HG03520 (cell line): ENCODE measurements around the gene IGF2BP2.

Experiments used
- ATAC-seq: cut with Tn5 transposase; IDR thresholded peaks from one replicate; pipeline ENCODE4 v1.9.1; 2021; ENCODE audit warnings: mild to moderate bottlenecking, moderate library complexity; ENCODE audit not compliant: unreplicated experiment

The IGF2BP2 gene

DNA sequence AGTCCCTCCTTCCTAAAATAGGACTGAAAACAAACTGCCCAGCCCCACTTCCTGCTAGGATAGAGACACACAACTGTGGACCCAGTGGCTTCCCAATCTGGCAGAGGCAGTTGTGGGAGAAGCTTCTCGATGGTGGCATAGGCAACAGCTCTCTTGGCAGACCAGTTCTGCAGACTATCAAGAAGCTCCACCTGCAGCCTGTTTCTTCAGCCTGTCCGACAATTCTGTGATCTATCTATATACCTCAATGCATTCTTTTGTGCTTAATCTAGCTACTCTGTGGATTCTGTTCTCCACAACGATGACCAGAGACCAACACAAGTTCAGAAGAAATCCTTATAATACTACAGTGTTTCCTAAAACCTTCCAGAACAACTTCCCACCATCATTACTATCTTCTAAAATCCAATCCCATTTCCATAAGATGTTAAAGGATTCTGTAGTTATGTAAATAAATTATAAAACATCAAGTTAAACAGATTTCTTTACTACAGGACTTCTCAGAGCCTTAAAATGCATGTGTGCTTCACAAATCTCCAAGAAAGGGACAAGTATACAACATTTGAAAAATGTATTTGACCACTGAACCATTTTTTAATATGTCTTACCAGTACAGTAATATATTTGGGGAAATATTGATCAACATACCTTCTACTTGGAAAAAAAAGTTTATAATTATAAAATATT, 57.7 kb downstream of the IGF2BP2 start:
- ATAC-seq = no peak

DNA sequence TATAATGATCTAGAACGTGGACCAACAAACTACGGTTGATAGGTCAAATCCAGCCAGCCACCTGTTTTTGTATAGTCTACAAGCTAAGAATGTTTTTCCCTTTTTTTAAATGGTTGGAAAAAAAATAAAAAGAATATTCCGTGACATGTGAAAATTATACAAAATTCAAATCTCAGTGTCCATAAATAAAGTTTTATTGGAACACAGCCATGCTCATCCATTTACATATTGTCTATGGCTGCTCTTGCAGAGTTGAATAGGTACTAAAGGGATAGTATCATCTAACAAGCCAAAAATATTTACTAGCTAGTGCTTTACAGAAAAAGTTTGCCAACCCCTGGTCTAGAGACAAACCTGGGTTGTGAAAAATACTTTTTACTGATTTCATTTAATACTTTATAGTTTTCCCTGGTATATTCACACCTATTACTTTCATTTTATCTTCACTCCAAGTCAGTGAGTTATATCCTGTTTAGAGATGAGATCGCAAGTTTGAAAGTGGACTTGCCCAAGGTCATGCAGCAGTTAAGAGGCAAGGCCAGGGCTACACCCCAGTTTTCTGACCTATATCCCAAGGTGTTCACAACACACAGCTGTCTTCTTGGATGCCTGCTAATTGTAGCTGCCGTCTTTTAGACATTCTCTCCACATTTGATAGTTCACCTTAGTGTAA, 58.4 kb downstream of the IGF2BP2 start:
- no peak for ATAC-seq

DNA sequence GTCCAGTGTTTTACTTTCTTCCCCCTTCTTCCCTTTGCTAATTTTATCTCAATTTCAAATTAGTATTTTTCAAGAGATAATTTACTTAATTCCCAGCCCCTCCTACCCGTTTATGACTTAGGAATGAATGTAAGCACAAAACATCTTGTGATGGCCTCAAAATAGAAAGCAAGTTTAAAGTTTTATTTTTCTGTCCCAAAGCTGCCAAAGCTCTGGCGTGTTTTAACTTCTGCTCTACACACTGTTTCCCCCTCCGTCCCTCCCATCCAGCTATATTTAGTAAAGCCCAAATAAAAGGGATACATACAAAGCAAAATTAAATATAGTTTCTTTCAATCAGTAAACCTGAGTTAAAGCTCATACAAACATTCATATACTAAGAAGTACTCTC, 59.9 kb downstream of the IGF2BP2 start:
- ATAC-seq = no peak

DNA sequence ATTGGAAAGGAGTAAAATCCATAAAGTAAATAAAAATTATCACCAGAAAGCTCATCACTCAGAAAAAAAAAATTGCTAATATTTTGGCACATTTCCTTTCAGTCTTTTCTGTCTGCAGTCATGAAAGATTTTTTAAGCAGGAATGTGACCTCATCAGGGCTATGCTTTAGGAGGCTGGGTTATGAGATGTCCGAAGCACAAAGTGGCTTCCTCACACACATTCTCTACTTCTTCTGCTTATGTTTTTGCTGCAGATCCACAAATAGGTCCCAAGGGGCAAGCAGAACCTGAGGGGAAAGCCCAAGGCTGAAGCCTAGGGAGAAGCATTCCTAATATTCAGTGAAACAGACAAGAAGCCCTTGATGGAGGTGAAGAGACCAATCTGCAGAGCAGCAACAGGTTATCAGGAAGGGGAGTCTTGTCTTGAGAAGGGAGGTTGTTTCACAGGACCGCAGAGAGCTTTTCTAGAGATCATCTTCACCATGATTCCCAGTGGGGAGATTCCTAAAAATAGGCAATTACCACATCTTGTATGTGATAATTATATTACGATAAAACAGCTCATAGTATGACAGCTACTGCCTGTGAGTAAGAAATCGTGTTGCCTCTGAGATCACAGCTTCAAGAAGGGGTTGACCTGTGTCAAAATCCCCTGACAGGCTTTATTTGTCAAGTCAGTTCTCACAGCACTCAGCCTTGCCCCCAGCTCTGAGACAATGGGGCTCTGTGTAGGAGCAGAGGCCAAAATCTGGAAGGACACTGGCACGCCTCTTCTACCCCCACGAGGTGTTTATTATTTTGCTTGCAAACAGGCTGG, 60.5 kb downstream of the IGF2BP2 start:
- no peak for ATAC-seq

DNA sequence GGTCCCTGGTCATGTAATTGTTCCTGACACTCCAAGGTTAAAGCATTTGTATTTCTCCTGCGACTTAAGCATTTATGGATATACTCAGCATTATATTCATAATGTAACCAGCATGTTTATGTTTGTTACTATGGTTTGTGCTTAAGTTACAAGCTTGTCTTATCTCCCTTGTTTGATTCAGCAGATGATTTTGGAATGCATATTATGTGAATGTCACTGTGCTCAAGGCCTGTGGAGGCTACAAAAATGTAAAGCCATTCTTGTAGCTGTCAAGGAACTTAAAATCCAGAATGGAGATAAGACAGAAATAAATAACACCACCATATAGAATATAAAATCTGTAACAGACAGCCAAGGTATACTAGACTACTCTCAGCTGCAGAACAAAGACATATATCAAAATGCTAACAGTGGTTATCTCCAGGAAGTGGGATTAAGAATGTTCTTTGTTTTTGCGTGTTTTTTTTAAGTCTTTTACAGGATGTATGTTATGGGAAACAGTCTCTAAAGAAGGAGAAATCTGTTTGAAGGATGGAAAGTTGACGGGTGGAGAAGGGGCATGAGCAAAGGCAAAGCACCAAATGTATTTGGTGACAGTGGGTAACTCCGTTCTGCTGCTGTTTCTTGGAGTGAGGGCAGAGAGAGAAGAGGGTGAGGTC, 61.4 kb downstream of the IGF2BP2 start:
- no peak for ATAC-seq

DNA sequence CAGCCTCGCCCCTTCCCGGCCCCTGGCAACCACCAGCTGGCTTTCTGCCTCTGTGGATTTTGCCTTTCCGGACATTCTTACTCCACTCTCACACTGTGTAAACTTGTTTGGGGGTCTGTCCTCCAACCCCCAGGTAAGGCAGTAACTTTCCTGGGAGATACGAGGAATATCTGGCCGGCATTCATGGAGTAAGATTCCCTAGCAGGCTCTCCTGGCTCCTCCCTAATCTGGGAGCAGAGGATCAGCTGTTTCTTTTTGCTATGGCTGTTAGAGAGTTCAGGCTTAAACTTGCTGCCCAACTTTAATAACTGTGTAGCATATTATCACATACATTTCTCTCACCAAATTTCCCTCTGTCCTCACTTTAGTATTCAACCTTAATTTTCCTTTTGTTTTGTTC, 64.3 kb downstream of the IGF2BP2 start:
- ATAC-seq = no peak

DNA sequence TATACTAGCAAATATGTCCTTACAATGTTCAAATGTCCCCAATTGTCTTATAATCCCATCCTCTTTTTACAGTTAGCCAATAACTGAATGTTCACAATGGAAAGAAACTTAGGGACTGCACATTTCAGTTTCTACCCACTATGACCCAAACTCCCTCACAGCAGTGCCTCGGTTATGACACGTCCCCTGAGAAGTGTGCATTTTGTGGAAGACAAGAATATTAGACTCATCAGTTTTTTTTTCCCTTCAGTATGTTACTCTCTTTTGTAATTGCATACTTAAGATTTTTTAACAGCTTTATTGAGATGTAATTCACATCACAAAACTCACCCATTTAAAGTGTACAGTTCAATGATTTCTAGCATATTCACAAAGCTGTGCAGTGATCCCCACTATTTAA, 64.8 kb downstream of the IGF2BP2 start:
- ATAC-seq = no peak

DNA sequence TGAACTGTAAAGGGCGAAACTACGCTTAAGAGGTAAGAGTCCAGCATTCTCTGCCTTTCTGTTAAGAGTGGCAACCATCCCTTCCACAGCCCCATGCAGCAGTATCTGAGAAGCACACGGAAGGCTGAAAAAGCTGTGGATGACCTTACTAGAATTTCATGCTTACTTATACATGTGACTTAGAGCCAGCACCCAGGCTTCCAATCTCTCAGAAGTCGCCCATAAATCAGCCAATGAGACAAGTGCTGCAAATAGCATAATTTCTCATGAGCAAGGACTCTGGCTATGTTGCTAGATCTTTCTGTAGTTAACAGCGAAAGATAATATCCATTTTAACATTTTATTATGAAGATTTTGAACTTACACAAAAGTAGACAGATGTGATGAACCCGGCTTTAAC, 65.3 kb downstream of the IGF2BP2 start:
- no peak for ATAC-seq

DNA sequence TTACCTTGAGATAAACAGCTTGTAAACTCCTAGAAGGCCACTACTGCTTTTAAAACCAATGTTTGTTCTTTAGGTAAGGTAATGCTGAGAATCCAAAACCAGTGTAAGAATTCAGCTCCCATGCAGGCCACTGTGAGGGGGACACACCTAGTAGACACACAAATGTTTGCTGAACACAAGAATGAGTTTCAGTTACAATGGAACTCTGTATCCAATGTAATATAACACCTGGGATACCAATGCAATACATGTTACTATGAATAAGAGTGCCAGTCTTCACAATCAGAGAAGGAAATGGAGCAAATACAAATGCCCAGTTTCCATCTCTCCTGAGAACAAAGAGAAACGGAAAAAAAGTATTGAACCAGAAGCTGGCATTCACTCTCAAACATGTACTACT, 65.9 kb downstream of the IGF2BP2 start:
- ATAC-seq = no peak

DNA sequence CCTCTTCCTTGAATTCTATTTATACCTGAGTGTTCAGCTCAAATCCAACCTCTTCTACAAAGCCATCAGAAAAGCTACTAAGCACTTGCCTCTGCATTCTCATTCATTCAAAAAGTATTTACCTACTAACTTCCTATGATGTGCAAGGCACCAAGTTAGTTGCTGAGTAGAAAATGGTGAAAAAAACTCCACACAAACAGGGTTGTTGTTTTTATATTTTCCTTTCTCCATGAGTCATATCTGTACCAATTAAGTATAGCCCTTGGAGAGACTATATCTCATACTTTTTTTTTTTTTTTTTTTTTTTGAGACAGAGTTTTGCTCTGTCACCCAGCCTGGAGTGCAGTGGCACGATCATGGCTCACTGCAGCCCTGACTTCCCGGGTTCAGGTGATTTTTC, 67.7 kb downstream of the IGF2BP2 start:
- ATAC-seq = no peak

DNA sequence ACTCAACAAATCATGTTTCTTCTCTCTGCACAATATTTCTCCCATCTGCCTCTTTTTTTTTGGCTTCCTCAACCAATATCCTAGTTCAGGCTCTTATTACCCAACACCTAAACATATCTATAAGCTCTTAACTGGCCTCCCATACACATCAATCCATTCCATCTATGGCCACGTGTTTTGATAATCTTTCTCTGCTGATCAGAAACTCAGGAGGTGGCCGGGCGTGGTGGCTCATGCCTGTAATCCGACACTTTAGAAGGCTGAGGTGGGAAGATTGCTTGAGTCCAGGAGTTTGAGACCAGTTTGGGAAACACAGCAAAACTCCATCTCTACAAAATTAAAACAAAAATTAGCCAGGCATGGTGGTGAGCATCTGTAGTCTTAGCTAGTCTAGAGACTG, 68.4 kb downstream of the IGF2BP2 start:
- ATAC-seq = no peak

DNA sequence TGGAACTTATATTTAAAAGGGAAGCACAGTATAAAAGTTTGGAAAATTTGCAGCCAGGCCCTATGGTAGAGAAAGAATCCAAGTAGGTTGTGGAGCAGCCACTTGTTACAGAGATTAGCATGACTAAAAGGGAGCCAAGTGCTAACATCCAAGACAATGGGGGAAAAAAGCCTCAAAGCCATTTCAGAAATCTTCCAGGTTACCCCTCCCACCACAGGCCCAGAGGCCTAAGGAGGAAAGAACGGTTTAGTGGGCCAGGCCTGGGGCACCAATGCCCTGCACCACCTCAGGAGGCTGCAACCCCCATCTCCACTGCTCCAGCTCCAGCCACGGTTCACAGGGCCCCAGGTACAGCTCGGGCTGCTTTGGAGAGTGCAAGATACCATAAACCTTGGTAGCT, 69.9 kb downstream of the IGF2BP2 start:
- ATAC-seq = no peak

DNA sequence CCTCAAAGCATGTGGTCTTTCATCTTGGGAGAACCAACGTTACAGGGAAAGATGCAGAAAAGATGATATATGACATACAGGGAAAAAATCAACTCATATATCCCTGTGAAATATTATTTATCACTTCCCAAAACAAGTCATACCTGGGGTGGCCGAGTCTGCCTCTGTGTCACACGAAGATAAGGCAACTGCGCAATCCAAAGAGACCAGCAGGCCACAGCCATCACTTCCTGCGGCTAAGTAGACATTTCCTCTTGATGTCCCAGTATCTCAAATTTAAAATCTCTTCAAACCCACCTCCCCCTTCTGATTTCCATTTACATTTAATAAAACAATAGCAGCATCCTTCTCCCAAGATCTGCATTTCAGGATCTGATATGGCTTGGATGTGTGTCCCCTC, 71.5 kb downstream of the IGF2BP2 start:
- ATAC-seq = no peak

DNA sequence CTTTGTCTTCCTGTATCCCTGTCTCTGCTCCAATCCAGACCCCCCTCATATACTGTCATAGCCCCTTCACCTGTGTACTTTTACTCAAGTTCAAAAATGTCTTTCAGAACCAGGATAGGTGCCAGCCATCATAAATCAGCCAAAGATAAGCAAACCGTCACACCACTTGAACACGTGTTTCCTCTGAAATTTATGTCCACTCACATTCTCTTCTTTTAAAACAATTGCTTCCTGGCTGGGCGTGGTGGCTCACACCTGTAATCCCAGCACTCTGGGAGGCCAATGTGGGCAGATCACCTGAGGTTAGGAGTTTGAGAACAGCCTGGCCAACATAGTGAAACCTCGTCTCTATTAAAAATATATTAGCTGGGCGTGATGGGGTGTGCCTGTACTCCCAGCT, 74.1 kb downstream of the IGF2BP2 start:
- no peak for ATAC-seq

DNA sequence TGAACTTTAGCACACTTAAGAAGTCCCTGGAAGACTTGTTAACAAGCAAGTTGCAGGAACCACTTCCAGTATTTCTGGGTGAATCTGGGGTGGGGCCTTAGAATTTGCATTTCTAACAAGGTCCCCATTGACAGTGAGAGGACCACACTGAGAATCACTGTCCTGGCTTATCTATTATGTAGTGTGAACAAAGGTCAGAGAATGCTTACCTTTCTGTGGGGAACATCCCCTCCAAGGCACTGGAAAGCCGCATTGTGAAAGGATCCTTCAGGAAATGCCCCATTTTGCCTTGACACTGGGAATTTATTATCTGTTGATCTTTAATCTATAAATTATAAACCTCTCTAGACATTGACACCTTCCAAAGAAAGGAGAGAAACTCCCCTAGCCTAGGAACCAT, 74.8 kb downstream of the IGF2BP2 start:
- ATAC-seq = no peak

DNA sequence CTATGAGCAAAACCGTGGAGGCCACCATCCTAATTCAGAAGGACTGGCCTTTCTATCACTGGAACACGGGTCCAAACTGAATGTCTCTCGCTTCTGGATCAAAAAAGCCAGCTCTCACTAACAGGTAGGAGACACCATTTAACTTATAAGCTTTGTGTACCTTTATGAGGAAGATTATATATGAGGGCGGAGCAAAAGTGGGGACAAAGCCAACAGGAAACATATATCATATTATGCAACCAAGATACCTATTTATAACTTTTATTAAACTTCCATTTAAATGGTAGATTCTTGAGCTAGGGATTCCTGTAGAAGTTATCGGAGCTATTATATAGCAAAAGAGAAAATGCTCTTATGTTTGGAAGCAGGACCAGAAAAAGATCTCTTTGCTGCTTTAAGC, 78.4 kb downstream of the IGF2BP2 start:
- ATAC-seq = no peak

DNA sequence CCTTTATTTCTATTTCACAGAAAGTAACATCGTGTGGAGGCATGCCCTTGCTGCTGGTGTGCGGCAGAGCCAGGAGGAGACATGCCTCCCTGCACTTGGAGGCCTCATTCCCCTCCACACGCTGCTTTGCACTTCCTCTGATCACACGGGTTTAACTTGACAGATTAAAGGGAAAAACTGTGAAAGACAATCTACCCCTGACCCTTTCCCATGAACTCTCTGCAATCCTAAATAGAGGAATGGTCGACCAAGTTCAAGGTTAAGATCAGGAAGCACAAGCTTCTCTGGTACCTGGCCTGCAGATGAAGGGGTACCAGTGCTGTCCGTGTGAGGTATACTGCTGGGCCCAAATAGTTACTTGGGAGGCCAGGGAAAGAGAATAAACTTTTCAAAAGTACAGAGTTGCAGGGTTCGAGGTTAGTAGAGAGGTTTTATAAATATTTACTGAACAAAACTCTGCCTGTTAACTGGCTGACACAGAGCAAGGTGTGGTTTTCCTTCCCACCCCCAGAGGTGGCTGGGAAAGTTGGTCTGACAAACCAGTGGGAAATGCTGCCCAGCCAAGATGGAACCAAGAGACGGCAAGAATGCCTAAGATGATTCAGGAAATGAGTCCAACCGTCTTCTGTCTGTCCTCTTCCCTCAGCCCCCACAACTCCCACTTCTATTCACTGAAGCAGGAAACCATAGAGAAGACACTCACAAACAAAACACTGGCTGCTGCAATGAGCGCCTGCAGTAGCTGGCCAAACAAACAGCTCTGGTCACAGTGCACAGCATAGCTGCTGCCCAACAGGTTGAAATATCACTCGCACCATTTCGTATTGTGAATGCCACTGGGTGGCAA, 79.6 kb downstream of the IGF2BP2 start:
- no peak for ATAC-seq

DNA sequence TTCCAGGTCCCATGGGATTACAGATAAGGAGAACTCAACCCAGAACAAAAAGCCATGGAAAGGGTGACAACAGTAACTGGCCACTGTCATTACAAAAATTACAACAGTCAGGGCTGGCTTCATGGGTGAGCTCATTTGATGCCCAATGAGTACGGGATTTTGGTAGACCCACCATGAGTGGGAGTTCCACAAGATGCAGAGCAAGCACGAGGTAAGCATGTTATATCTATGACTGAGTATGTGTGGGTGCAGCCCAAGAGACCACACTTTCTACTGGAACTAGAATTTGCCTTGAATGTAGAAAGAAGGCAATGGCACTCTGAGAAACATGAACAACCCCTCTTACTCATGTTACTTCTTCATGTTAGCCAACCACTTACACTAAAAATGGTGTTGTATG, 83.3 kb downstream of the IGF2BP2 start:
- ATAC-seq = no peak

DNA sequence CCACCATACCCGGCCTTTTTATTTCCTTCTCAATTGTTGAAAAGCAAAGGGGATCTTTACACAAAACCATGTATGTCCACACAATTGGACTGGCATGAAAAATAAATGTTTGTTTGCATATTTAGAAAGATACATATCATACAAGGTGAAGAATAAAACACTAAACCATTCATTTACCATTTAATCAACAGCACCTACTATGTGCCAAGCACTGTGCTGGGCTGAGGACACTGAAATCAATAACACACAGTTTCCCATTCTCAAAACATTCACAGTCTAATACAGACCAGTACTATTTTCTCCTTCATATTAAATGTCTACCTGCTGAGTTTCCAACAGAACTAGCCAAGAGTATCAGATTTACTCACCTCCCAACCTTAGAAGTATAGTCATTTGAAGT, 84.7 kb downstream of the IGF2BP2 start:
- no peak for ATAC-seq

DNA sequence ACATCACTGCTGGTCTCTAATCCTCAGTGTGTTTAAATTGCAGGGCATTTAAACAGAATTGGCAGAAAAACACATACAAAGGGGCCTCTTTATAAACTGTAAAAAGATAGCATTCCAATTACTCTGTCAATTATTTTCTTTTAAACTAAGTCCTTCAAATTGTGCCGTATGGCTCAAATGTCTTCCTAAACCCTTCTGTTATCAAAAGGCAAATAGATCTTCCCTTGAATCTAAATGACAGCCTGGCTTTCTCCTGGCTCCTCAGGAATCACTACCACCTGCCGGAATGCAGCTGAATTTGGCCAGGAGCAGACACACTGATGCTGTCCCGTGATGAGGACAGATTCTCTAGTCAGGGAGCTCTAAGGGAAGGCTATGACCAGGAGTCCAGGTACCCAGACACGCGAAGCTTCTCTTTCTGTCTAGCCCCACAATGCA, 85.6 kb downstream of the IGF2BP2 start:
- no peak for ATAC-seq
